Stimulated activated CD4-positive, alpha-beta T cell treated with anti-CD3 and anti-CD28 coated beads, Interleukin-1b, Interleukin-23, amount 100 ng/mL, for 24 hours (primary cell): Measurements from ENCODE around the gene ZNF362.
A peak's percentile ranks its signal among the peaks of the same experiment; 100 is the strongest.

Experiments
- DNase-seq, 4 experiments: peaks; one replicate each; pipeline ENCODE4 v3.0.0-alpha.2; 2020; ENCODE audit warnings: low read depth in 4 of 4, low spot score in 1 of 4

Gene ZNF362

GRCh38 chr1:33343539-33343938 is 87.2 kb downstream of the ZNF362 start:
- no peak for DNase-seq

GRCh38 chr1:33344896-33345560 is 88.7 kb downstream of the ZNF362 start:
- DNase-seq: no peak

- DNase-seq: no peak
Observed at GRCh38 chr1:33346533-33346926, 90.2 kb downstream of the ZNF362 start.

GRCh38 chr1:33346927-33347649 is 90.8 kb downstream of the ZNF362 start:
- no peak for DNase-seq

GRCh38 chr1:33347650-33347992 is 91.3 kb downstream of the ZNF362 start:
- DNase-seq: no peak

GRCh38 chr1:33348194-33348593 is 91.9 kb downstream of the ZNF362 start:
- DNase-seq: no peak

- DNase-seq: peak in 1 of 4 experiments; percentile 13
Observed at GRCh38 chr1:33348676-33349080, 92.4 kb downstream of the ZNF362 start.

GRCh38 chr1:33349081-33349759 is 92.9 kb downstream of the ZNF362 start:
- peak in 3 of 4 experiments; percentile 12 to 38 (median 28) for DNase-seq

GRCh38 chr1:33349778-33350610 is 93.7 kb downstream of the ZNF362 start:
- DNase-seq: peak; percentile 54 to 74 (median 64)
